CD14-positive monocyte (primary cell): ENCODE results near the gene DSCAML1. TPM values are rescaled to one million over a fixed set of nuclear protein-coding genes. Genes with fewer than 3 reads are reported as not detected.

Experiments
- DNase-seq, 3 donors: peaks; one replicate each; pipeline ENCODE4 v3.0.0-alpha.2; 2011 to 2022
- H2AFZ ChIP-seq: 2 replicates; pipeline ENCODE4 v1.6.0; 2012; ENCODE audit warnings: mild to moderate bottlenecking, low read depth, low read length, inconsistent platforms; ENCODE audit not compliant: insufficient read depth, poor library complexity, severe bottlenecking
- H3K27ac ChIP-seq, 2 donors: 1 replicate in 1 of 2; 2 replicates in 1 of 2; pipeline ENCODE4 v1.5.1; 2012 to 2013; ENCODE audit warnings: low read length in 2 of 2, control low read depth in 1 of 2, inconsistent platforms in 1 of 2, low read depth in 1 of 2, mild to moderate bottlenecking in 1 of 2
- H3K27me3 ChIP-seq, 2 donors: one replicate each; pipeline versions ENCODE4 v1.6.0 to v1.6.1; 2011 to 2013; ENCODE audit warnings: low read length in 2 of 2; ENCODE audit not compliant: control insufficient read depth in 2 of 2, insufficient read depth in 2 of 2
- H3K36me3 ChIP-seq, 2 donors: replicated peaks in 1 of 2; 1 replicate in 1 of 2; 2 replicates in 1 of 2; pipeline versions ENCODE4 v1.5.1 to v1.6.1; 2012 to 2013; ENCODE audit warnings: low read length in 2 of 2, control low read depth in 1 of 2, inconsistent platforms in 1 of 2, mild to moderate bottlenecking in 1 of 2; ENCODE audit not compliant: insufficient read depth in 2 of 2, control insufficient read depth in 1 of 2
- H3K4me1 ChIP-seq, 2 donors: 1 replicate in 1 of 2; 2 replicates in 1 of 2; pipeline versions ENCODE4 v1.5.1 to v1.6.1; 2012 to 2013; ENCODE audit warnings: low read length in 2 of 2, control low read depth in 1 of 2, inconsistent platforms in 1 of 2, mild to moderate bottlenecking in 1 of 2, moderate library complexity in 1 of 2; ENCODE audit not compliant: insufficient read depth in 2 of 2, control insufficient read depth in 1 of 2
- H3K4me2 ChIP-seq: replicated peaks from 2 replicates; pipeline ENCODE3; 2012; ENCODE audit warnings: low read length, moderate library complexity, mild to moderate bottlenecking; ENCODE audit not compliant: poor library complexity, severe bottlenecking; ENCODE audit errors: extremely low read depth
- H3K4me3 ChIP-seq, 3 experiments: fragments of 200-600 bp in 1 of 3; sonication (generic) in 1 of 3; replicated peaks in 1 of 3; 1 replicate in 2 of 3; 2 replicates in 1 of 3; pipeline ENCODE4 v1.5.1; 2011 to 2013; ENCODE audit warnings: low read length in 3 of 3, mild to moderate bottlenecking in 3 of 3, control low read depth in 2 of 3, low read depth in 2 of 3, inconsistent platforms in 1 of 3, moderate library complexity in 1 of 3
- H3K79me2 ChIP-seq: 2 replicates; pipeline ENCODE4 v1.6.0; 2012; ENCODE audit warnings: mild to moderate bottlenecking, control low read depth, inconsistent platforms, low read length, moderate library complexity; ENCODE audit not compliant: insufficient read depth
- H3K9ac ChIP-seq: 2 replicates; pipeline ENCODE4 v1.6.0; 2017; ENCODE audit warnings: low read length, mild to moderate bottlenecking; ENCODE audit not compliant: insufficient read depth, poor library complexity, severe bottlenecking
- H3K9me3 ChIP-seq, 2 donors: replicated peaks in 1 of 2; 1 replicate in 1 of 2; 2 replicates in 1 of 2; pipeline versions ENCODE4 v1.5.1 to v1.6.1; 2012 to 2013; ENCODE audit warnings: low read length in 2 of 2, control low read depth in 1 of 2; ENCODE audit not compliant: control insufficient read depth in 1 of 2, insufficient read depth in 1 of 2
- H4K20me1 ChIP-seq: 2 replicates; pipeline ENCODE4 v1.6.0; 2012; ENCODE audit warnings: mild to moderate bottlenecking, low read length, control low read depth, moderate library complexity; ENCODE audit not compliant: insufficient read depth
- H3K27ac Mint-ChIP-seq, 7 donors: one replicate each; pipeline ENCODE4 v1.8.0; 2020; ENCODE audit warnings: mild to moderate bottlenecking in 7 of 7, mixed read lengths in 7 of 7, moderate library complexity in 6 of 7, inconsistent platforms in 2 of 7
- H3K27me3 Mint-ChIP-seq, 3 donors: one replicate each; pipeline ENCODE4 v1.8.0; 2021 to 2022; ENCODE audit warnings: low read depth in 3 of 3, mild to moderate bottlenecking in 3 of 3, mixed read lengths in 3 of 3, moderate library complexity in 3 of 3, inconsistent platforms in 1 of 3
- H3K36me3 Mint-ChIP-seq, 2 donors: one replicate each; pipeline ENCODE4 v1.8.0; 2020; ENCODE audit warnings: mixed read lengths in 2 of 2, inconsistent platforms in 1 of 2, mild to moderate bottlenecking in 1 of 2
- H3K4me1 Mint-ChIP-seq: one replicate; pipeline ENCODE4 v1.8.0; 2020; ENCODE audit warnings: mild to moderate bottlenecking, mixed read lengths
- H3K4me3 Mint-ChIP-seq, 2 donors: one replicate each; pipeline ENCODE4 v1.8.0; 2020; ENCODE audit warnings: mild to moderate bottlenecking in 2 of 2, mixed read lengths in 2 of 2, moderate library complexity in 1 of 2
- H3K9me3 Mint-ChIP-seq, 7 donors: one replicate each; pipeline ENCODE4 v1.8.0; 2020 to 2022; ENCODE audit warnings: mixed read lengths in 7 of 7, mild to moderate bottlenecking in 6 of 7, moderate library complexity in 6 of 7, inconsistent platforms in 2 of 7
- CTCF ChIP-seq: fragments of 200-600 bp; IDR thresholded peaks from one replicate; pipeline ENCODE4 v1.8.0; 2022; ENCODE audit warnings: antibody characterized with exemption, mild to moderate bottlenecking
- WGBS: methylation state at CpG from one replicate; pipeline ENCODE4 v1.1.5; 2013; ENCODE audit warnings: missing lambda C conversion rate; ENCODE audit not compliant: insufficient coverage; 5-methylcytosine and 5-hydroxymethylcytosine counted together
- intact Hi-C, 2 donors: fragments of 100-400 bp; cut with micrococcal nuclease; formaldehyde crosslinking; loops; one replicate each; pipeline versions ENCODE4 v1.15.0 to v1.15.1; 2023
- polyA plus RNA-seq, 3 donors: library from polyadenylated mRNA; depleted of rRNA in 1 of 3; unstranded in 2 of 3; stranded (reverse) in 1 of 3; fragments of 300-500 nt in 2 of 3; fragments of >200 nt in 1 of 3; fragmentation: Illumina TruSeq in 2 of 3; gene quantifications; 1 replicate in 2 of 3; 2 replicates in 1 of 3; pipeline ENCODE4 v1.2.3, GENCODE V29; 2012 to 2021

DSCAML1 gene
- polyA plus RNA-seq, 3 donors, result not detected

GRCh38 chr11:117441146-117441975, 355.7 kb downstream of the DSCAML1 start:
- H3K27me3 Mint-ChIP-seq, result peaks cover 7 to 34% (median 16%) of the 10 kb centered on the region in 3 donors
- intact Hi-C loops, result no loop called here

GRCh38 chr11:117440258-117440657, 356.8 kb downstream of the DSCAML1 start:
- Histone ChIP-seq H3K4me2 (no peak overlapping the region), H2AFZ (no peak overlapping the region)
- H3K27me3 Mint-ChIP-seq, result peaks cover 10 to 29% (median 22%) of the 10 kb centered on the region in 3 donors

More at GRCh38 chr11:117441146-117441975, 355.7 kb downstream of the DSCAML1 start:
- Histone ChIP-seq H3K4me1 (no peaks in the 10 kb centered on the region), H3K36me3 (no peaks in the 10 kb centered on the region), H4K20me1 (no peaks in the 10 kb centered on the region), H2AFZ (no peak overlapping the region), H3K79me2 (no peaks in the 10 kb centered on the region), H3K4me3 (no peak overlapping the region), H3K9ac (no peak overlapping the region), H3K27ac (no peak overlapping the region), H3K27me3 (peaks cover 0 to 14% of the 10 kb centered on the region in 2 donors), H3K4me2 (no peak overlapping the region), H3K9me3 (no peaks in the 10 kb centered on the region)
- no peaks in the 10 kb centered on the region for H3K4me1 Mint-ChIP-seq
- no peaks in the 10 kb centered on the region for H3K36me3 Mint-ChIP-seq
- H3K4me3 Mint-ChIP-seq, result no peak overlapping the region
- TF ChIP-seq CTCF, result no peak
- peaks cover 0 to 6% (median 2%) of the 10 kb centered on the region in 7 donors for H3K9me3 Mint-ChIP-seq
- H3K27ac Mint-ChIP-seq, result no peak overlapping the region
- DNase-seq, result no peak
- WGBS, result 94% methylated on average over 14 of the region's 14 CpGs

More at GRCh38 chr11:117440258-117440657, 356.8 kb downstream of the DSCAML1 start:
- H3K27me3 ChIP-seq, result peaks cover 0 to 14% of the 10 kb centered on the region in 2 donors
- H3K9ac ChIP-seq, result no peak overlapping the region
- TF ChIP-seq CTCF, result no peak
- Mint-ChIP-seq H3K4me3 (no peak overlapping the region), H3K9me3 (peaks cover 0 to 1% (median 0%) of the 10 kb centered on the region in 7 donors), H3K36me3 (no peaks in the 10 kb centered on the region), H3K4me1 (peaks cover 2% of the 10 kb centered on the region), H3K27ac (no peak overlapping the region)
- H3K27ac ChIP-seq, result no peak overlapping the region
- H3K79me2 ChIP-seq, result no peaks in the 10 kb centered on the region
- intact Hi-C loops, result no loop called here
- no peaks in the 10 kb centered on the region for H3K4me1 ChIP-seq
- 99% methylated on average over 8 of the region's 8 CpGs for WGBS
- no peaks in the 10 kb centered on the region for H3K9me3 ChIP-seq
- no peaks in the 10 kb centered on the region for H3K36me3 ChIP-seq
- no peak for DNase-seq
- no peak overlapping the region for H3K4me3 ChIP-seq
- H4K20me1 ChIP-seq, result no peaks in the 10 kb centered on the region
